Stimulated activated CD8-positive, alpha-beta memory T cell treated with anti-CD3 and anti-CD28 coated beads, Interleukin-4, amount 100 ng/mL, for 48 hours (primary cell): ENCODE results near the gene ITM2A.

Experiments
- DNase-seq: peaks from one replicate; pipeline ENCODE4 v3.0.0-alpha.2; 2020

Gene ITM2A

DNA sequence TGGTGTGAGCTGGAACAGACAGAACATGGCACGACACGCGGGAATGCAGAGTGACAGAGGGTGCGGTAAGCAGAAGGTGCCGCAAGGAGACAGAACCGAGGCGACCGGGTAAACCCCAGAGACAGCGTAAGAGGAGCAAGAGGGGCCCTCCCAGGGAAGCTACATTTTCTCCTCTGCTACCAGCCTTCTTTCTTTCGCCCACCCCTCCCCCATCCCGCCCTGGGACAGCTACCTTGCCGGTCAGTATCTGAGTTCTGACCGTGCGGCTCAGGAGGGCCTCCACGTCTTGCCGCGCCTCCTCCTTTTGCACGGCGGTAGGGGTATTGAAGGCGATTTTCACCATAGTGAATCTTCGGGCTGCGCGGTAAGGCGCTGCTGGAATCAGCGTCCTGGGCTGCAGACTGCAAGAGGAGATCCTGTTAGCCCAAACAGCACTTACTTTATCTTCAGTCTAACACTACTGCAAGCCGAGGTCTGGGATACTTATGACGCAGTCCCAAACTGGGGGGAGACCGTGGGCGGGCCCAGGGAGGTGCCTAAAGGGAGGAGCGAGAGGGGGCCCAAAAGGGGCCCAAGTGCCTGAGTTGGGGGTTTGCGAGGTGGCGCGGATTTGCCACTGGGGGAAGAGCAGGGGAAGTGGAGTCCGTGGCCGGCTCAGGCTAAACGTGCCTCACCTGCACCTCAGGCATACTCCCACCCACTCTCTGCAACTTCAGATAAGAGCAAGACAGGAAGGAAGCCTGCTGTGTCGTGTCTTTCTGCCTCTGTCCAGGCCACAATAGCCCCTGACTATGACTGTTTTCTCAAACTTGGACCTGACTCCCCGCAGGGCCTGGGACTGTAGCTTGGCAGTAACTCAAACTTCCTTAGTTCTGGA is at the start of gene ITM2A:
TSS of gene ITM2A (minus strand) at position 462 of the 877 bp plus-strand sequence. CDS start at position 343, 119 bp downstream.
- DNase-seq = peak; percentile 72

DNA sequence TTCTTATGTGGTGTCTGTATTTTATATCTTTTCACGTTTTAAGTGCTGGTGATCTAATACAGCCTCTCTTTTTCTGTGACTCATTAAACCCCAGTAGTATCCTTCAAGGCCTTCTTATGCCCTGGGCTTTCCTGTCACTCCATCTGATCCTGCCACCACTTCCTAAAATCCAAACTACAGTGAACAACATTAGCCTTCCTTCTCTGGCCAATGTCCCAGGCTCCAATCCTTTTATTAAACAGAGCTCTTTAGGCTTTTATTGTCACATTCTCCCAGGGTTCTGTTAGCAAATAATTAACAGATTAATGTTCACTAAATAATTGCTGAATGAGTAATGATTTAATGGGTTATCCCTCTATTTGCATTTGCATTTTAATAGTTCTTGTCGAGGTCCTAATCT is 47.9 kb upstream of the ITM2A start:
- DNase-seq = no peak

GRCh38 chrX:79413963-79414362 is 46.8 kb upstream of the ITM2A start:
- DNase-seq = no peak

DNA sequence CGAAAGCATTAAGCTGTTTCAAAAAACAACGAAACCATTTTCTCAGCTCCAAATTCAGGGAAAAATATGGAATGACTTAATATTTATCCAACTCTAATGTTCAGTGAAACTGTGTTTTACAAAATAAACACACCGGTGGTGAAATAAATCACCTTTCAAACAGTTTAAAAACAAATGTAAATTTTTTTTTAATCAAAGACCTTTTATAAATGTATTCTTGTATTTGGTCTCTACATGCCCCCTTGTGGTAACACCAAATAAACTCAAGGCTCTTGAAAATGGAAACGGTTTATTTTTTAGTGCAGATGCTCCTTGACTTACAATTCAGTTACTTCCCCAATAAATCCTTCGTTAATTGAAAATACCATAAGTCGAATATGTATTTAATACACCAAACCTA is 45.8 kb upstream of the ITM2A start:
- no peak for DNase-seq

GRCh38 chrX:79412166-79412565 is 45.0 kb upstream of the ITM2A start:
- no peak for DNase-seq

DNA sequence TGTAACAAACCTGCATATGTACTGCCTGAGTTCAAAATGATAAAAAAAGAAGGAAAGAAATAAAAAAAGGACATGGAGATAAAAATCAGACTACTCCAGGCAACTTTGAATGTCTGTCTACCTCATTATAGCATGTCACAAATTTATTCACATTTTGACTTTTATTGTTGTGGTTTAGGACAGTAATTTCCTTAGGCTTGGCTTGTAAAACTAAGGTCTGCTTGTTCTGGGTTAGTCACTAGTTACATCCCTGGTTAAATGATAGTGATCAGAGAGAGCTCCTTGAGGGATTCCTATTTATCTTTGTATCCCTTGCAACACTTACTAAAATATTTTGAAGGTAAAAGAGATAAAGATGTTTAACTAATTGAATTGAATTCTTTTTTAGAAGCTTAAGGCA is 42.5 kb upstream of the ITM2A start:
- DNase-seq = no peak

GRCh38 chrX:79408623-79409322 is 41.6 kb upstream of the ITM2A start:
- DNase-seq = no peak

DNA sequence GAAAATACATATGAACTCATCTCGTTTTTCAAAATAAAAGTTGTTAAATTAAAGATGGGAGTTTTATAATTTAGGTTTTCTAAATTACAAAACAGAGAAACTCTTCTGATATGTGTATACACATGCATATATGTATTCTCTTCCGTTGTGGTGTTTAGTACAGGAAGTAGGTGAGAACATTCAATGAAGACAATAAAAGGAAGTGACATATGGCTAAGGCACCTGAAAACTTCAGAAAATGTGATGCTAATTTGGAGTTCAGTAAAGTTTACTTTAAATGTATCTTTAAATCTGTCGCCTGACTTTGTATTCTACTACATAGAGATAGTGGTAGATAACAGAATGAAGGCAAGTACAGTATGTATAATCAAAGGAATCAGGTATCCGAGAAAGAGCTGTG is 33.5 kb upstream of the ITM2A start:
- no peak for DNase-seq

GRCh38 chrX:79375340-79375739 is 8.2 kb upstream of the ITM2A start:
- DNase-seq = no peak

DNA sequence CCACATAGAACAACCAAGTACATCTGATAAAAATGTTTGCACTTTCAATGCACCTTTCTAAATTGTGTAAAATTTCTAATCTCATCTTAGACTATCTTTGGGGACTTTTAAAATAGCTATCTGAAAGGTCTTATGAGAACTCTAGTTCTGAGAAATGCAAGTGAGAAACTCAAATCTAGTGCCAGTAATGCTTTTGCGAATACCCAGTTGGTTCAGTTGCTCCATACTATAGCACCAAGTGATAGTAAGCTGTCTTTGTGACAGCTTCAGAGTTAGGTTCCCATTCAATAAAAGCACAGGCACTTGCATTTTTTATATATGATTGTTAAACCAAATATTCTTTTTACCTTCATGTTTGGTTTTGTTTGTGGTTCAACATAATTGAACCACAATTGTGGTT is 4.5 kb upstream of the ITM2A start:
- no peak for DNase-seq

DNA sequence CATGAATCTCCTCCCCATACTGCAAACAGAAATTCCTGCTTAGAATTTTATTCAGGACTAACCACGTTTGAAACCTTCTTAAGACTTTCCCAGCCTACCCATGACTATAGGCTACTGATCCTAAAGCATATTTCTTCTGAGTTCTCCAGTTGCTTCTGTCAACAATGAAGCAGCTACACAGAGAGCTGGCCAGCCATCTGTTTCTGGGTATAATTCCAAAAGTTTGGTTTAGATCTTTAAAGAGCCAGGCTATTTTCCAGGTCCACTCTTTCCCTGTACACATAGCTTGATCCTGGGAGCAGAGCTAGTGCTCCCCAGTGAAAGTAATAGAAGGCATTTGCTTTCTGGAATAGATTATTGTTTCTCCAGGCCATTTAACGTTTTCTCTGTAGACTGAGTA is 4.0 kb upstream of the ITM2A start:
- DNase-seq = no peak

- no peak for DNase-seq
These were observed 2.7 kb upstream of the ITM2A start for GRCh38 chrX:79369871-79370270.

DNA sequence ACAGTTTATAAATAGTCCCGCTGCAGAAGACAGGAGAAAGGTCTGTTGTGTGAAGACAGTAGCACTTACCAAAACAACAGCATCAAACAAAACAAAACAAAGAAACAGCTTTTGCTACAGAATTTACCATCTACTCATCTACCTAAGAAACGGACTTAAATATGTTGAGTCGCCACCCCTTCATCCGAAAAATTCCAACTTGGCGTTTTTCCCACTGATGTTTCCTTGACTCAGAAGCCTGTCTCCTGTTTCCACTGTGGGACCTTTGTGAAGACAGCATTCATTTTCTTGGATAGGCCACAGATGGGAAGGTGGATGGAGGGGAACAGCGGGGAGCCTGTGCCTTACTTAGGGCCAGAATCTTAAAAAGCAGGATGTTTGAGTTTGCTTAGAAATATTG is 1.3 kb upstream of the ITM2A start:
- DNase-seq = no peak

DNA sequence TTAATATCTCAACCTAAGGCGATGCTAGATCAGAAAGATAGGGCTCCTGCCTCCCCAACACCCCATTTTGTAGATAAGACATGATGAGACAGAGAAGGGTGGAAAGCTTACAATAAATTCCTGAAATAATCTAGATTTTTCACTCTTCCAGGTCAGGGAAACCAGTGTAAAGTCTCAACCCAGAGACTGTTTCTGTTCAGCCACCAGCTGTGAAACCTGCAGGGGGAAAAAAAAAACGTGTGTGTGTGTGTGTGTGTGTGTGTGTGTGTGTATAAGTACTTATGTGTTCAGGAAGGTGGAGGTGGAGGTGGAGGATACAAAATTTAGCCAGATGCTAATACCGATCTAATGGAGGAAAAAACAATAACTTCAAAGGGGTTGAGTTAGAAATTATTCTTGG is 773 bp upstream of the ITM2A start:
- no peak for DNase-seq

- no peak for DNase-seq
These were observed 620 bp downstream of the ITM2A start for GRCh38 chrX:79366556-79366872.

DNA sequence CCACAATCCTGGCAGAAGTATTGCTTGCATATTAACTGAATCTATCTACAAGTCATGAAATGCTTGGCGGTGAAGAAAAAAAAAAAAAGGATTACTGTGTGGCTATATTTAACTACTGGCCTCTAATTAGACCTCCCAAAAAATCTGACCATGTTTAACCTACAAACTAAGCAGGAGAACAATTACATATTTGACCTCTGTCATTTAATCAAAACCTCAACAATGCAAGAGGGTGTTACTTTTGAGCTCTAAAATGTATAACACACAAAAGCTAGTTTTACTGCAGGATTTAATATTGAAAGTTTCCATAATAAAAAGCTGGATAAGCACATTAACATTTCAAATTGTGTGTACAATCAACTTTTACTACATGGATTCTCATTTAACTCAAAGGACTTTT is 1.5 kb downstream of the ITM2A start:
- DNase-seq = no peak

GRCh38 chrX:79364306-79364705 is 2.8 kb downstream of the ITM2A start:
- DNase-seq = no peak

GRCh38 chrX:79361192-79361870 is 5.8 kb downstream of the ITM2A start:
- no peak for DNase-seq

DNA sequence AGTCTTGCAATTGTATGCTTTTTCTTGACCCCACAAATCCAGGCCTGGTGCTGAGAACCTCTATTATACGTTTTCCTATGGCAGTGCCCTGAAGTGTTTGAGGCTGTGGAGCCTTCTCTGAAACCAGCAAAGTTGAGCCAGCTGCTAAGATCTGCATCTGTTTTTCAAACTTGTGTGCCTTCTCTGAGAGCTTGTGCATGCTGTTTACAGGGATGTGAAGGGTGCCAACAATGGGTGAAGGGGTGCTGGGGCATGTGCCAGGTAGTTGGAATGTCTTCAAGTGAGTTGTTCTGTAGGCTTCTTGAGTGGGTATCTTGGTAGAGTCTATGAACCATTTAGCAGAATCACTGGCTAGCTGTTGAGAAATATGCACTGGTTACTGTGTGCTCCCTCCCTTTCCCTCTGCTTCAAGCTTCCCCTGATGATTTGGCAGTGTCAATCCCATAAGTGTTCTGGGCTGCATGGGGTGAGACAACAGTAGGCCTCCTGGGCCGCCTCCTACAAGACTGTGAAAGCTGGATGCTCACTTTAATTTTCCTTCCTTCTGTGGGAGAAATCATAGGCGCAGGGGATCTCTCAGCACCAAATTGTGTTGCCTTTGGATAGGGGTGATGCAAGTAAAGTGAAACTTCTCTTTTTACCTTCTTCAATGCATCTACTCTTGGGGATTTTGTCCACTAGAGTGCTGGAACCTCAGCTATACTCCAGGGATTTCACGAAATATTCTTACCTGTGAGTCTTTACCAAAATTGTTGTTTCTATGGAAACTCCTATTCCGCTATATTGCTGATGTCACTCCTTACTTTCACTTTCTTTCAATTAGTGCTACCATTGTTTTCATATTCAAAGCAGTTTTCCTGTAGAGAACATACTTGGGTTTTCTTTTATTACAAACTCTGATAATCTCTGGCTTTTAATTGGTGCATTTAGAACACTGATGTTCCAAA is 30.0 kb downstream of the ITM2A start:
- no peak for DNase-seq

DNA sequence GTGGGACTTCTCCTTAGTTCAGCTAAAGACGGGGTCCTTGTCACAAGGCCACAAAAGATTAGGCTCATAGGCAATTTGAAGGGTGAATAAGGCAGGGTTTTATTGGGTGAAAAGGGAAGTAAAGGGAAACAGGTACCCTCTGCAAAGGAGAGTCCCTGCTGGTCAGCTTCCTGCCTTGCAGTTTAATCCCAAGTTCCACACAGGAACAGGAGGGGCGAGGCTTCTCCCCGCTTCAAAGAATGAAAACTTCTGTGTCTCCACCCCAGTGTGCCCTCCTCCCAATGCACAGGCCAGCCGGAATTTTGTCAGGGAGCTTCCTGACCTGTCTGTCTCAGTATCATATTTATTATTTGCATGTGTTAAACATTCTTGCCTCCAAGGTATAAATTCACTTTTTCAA is 37.1 kb downstream of the ITM2A start:
- DNase-seq = no peak

GRCh38 chrX:79325263-79325958 is 41.7 kb downstream of the ITM2A start:
- peak; percentile 25 for DNase-seq
